Activated CD8-positive, alpha-beta memory T cell treated with anti-CD3 and anti-CD28 coated beads for 48 hours (primary cell): ENCODE results near the gene CC2D1B.

Experiments
- DNase-seq, 3 experiments: peaks; one replicate each; pipeline ENCODE4 v3.0.0-alpha.2; 2020; ENCODE audit warnings: low read depth in 2 of 3, low spot score in 2 of 3

The CC2D1B gene

GRCh38 chr1:52360595-52360968, 5.4 kb downstream of the CC2D1B start:
- DNase-seq = no peak

DNA sequence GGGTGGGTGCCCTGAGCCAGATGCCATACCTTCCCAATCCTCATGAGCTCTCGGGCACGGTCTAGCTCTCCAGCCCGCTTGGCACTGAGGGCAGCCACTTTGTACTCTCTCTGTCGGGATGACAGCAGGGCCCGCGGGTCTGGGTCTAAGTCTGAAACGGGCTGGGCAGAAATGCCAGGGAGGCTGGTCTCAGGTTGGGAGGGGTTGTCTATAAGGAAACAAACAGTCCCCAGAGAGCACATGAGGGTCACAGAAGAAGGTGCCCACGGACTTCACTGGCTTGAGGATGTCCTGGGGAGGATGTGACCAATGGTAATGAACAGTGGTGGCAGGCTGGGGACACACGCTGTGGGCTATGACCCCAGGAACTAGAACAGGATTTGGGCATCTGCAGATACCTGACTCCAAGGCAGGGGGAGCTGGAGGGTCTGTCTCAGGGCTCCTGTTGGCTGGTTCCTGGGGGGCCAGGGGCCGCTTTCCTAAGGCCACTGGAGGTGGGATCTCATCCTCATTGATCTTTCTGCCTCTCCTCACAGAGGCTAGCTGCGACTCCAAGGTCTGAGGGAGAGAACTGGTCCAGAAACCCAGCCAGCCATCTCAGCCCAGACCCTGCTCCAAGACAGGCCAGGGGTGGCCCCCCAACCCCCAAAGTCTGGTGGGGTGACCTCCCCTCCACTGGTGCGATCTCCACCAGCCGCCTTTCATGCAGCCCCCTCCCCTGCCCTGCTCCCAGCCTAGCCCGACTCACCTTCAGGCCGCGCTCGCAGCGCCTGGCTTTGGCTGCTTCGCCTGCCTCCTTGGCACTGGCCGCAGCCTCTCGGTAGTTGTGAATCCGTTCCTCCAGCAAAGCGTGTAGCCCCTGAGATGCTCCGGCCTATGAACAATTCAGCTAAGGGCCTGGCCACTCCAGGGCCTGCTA, 6.1 kb downstream of the CC2D1B start:
- DNase-seq = no peak

- no peak for DNase-seq
Measured at GRCh38 chr1:52358851-52359497, 7.0 kb downstream of the CC2D1B start.

GRCh38 chr1:52357397-52357796, 8.6 kb downstream of the CC2D1B start:
- DNase-seq = no peak

GRCh38 chr1:52356818-52357355, 9.1 kb downstream of the CC2D1B start:
- DNase-seq = no peak

GRCh38 chr1:52355847-52356505, 10.0 kb downstream of the CC2D1B start:
- DNase-seq = no peak

- no peak for DNase-seq
Measured at GRCh38 chr1:52355436-52355835, 10.6 kb downstream of the CC2D1B start.

- no peak for DNase-seq
Measured at GRCh38 chr1:52352690-52353089, 13.3 kb downstream of the CC2D1B start.

GRCh38 chr1:52348704-52349300, 17.2 kb downstream of the CC2D1B start:
- no peak for DNase-seq

GRCh38 chr1:52346653-52347052, 19.4 kb downstream of the CC2D1B start:
- no peak for DNase-seq

GRCh38 chr1:52345252-52345651, 20.8 kb downstream of the CC2D1B start:
- DNase-seq = no peak

- no peak for DNase-seq
Measured at GRCh38 chr1:52343979-52344378, 22.0 kb downstream of the CC2D1B start.

DNA sequence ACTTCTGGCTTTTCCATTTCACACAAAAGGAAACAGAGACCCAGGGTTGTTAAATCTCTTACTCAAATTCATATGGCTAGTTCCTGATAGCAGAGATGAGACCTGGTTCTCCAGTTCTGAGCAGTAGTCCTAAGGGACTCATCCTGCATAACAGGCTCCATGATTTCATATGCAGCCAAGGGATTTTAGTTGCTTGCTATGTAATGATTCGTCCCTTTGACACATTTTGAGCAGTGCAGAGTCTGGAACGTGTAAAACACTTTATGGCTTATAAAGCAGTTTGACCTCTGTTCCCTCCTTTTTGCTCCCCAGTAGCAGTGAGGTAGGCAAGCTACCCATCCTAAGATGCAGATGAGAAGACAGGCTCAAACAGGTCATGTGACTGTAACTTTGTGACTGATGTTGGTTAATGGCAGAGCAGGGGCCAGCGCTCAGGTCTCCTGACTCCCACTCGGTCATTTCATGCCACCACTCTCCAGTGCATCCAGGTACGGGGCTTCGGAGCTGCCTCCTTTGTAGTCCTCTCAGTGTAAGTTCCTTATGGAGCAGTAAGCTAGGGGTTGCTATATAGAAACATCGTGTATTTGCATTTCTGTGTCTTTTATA, 24.2 kb downstream of the CC2D1B start:
- DNase-seq = no peak

DNA sequence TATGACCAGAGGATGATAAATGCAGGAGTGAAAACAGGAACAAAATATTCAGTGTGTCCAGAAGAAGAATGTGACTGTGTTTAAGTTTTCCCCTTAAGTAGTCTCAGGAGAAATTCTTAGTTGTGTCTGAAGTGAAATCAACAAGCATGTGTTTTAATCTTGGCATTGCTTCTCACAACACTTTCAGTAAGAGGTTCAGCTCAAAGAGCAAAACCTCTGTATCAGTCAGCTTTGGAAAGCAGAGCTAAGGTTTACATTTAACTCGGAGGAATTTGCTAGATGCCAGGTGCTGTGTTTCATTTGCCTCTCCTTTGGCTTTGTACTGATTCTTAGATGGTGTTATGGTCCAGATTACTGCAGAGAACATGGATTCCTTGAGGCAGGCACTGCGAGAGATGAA, 28.6 kb downstream of the CC2D1B start:
- DNase-seq = no peak

- no peak for DNase-seq
Measured at GRCh38 chr1:52334906-52335528, 31.0 kb downstream of the CC2D1B start.

DNA sequence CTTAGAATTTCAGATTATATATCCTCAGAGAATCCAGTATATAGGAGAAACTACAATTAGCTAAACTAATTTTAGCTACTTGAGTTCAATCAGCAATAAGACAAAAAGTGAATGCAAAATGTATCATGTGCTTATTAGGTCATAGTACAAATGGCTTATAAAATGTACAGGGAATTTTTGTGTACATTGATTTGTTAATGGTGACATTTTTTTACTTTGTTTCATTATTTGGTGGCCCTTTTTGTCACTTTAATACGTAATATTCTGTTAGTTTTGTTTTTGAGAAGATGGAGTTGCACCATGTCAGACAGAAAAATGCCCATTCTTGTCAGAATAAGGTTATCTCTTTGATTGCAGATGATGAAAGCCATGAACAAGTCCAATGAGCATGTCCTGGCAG, 33.6 kb downstream of the CC2D1B start:
- DNase-seq = no peak

DNA sequence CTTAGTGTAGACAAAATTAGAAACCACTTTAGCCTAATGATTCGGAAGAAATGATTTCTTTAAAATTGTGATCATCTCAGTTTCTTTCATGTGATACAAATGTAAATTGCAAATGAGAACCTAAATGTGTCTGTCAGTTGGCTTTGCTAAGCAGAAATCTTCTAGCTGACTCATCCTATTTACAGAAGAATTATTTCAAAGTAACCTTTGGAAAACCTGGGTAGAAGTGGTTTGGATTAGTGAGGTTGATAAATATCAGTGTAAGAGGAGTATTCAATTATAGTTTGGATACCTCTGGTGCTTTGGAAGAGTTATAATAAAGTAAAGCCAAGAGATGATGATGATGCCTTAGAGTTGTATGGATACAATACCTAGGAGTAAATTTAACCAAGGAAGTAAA, 37.4 kb downstream of the CC2D1B start:
- no peak for DNase-seq

DNA sequence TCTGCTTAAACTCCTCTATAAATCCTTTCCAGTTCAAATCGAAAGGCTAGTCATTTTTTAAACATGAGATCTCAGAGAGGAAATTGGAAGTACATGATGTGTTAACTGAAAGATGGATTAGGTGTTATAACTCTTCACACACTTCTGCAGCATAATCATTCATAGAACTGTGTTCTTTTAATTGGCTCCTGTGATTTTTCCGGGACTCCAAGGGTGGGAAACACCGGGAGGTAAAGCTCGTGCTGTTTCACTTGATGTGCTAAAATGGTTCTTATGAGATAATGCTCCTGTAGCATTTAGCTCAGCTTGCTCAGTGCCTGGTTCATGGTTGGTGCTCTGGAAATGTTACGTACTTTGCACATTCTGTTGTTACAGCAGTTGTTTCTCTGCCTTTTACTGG, 40.2 kb downstream of the CC2D1B start:
- no peak for DNase-seq

GRCh38 chr1:52323731-52324130, 42.3 kb downstream of the CC2D1B start:
- DNase-seq = no peak

DNA sequence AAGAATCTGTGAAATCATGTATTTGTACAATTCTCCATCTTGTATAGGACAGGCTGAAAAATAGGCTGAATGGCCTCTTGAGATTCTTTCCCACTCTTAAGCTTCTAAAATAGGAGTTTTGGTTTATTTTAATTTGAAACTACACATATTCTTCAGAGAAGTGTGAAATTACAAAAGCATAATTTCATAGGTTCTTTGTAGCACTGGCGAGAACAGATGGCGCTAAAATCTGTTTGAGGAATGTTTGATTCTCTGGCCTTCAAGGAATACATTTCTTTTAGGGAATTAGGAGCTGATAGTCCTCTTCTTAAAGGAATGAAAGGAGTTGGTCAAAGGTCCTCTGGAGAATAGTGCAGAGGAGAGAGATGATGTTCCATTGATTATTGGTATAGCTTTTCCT, 44.9 kb downstream of the CC2D1B start:
- no peak for DNase-seq
